ENCODE results near the gene ZGPAT.

ZGPAT gene

GRCh38 chr20:63741354-63741675 is 33.5 kb downstream of the ZGPAT start:
- no peak for DNase-seq (ENCODE audit: low spot score)

GRCh38 chr20:63741676-63742380 is 34.0 kb downstream of the ZGPAT start:
- peak overlapping the region; percentile 96 for H3K23ac ChIP-seq (ENCODE audit: low read depth, low read length, poor library complexity)
- WGBS, 2 donors (ENCODE audit: extremely low coverage in 2 of 2, insufficient read length in 2 of 2, insufficient replicate concordance in 1 of 2): no CpG with 5 or more reads among the region's 30 CpGs
- no peak overlapping the region for H4K91ac ChIP-seq (ENCODE audit: low read depth, low read length, poor library complexity)
- peak overlapping the region; percentile 98 for H2BK5ac ChIP-seq (ENCODE audit: low read length)
- H3K9ac ChIP-seq (ENCODE audit: low read depth, low read length, poor library complexity): peak overlapping the region; percentile 21
- peaks cover 10 to 20% of the 10 kb centered on the region in 2 donors for H3K4me1 ChIP-seq (ENCODE audit: control insufficient read depth in 2 of 2, insufficient read depth in 1 of 2, low read depth in 1 of 2, low read length in 2 of 2)
- H3K4me2 ChIP-seq (ENCODE audit: insufficient read depth, low read length, poor library complexity, severe bottlenecking): peak overlapping the region; percentile 89
- H2BK15ac ChIP-seq (ENCODE audit: low read length): peak overlapping the region; percentile 6
- no peak overlapping the region for H2AFZ ChIP-seq (ENCODE audit: low read length)
- peak overlapping the region; percentile 100 for H2AK5ac ChIP-seq (ENCODE audit: low read depth, low read length)
- peak overlapping the region in 1 of 2 donors; percentile 69 for H3K4me3 ChIP-seq (ENCODE audit: low read length in 2 of 2)
- H3K14ac ChIP-seq (ENCODE audit: low read length): no peak overlapping the region
- no peak overlapping the region for H2BK120ac ChIP-seq (ENCODE audit: low read depth, low read length)
- no peak overlapping the region for H2BK12ac ChIP-seq (ENCODE audit: low read length)
- H3K27ac ChIP-seq (replicated peaks; ENCODE audit: low read length): no peak overlapping the region
- no peak overlapping the region for H3K4ac ChIP-seq (ENCODE audit: low read length)
- DNase-seq (ENCODE audit: low spot score): no peak
- H3K36me3 ChIP-seq (replicated peaks in 1 of 2; ENCODE audit: control insufficient read depth in 2 of 2, insufficient read depth in 2 of 2, low read length in 2 of 2): peaks cover 10 to 57% of the 10 kb centered on the region in 2 donors
- peaks cover 21% of the 10 kb centered on the region for H3K79me1 ChIP-seq (ENCODE audit: low read depth, low read length)
- no peaks in the 10 kb centered on the region for H3K27me3 ChIP-seq (ENCODE audit: control insufficient read depth in 3 of 3, insufficient read depth in 3 of 3, low read depth in 1 of 3, low read length in 3 of 3)
- H4K8ac ChIP-seq (ENCODE audit: low read depth, low read length): no peak overlapping the region
- H3K18ac ChIP-seq (ENCODE audit: low read length): peak overlapping the region; percentile 97
- no peaks in the 10 kb centered on the region for H3K9me3 ChIP-seq (replicated peaks in 1 of 2; ENCODE audit: control insufficient read depth in 2 of 2, insufficient read depth in 1 of 2, low read depth in 1 of 2, low read length in 2 of 2)

More at GRCh38 chr20:63741354-63741675, 33.5 kb downstream of the ZGPAT start:
- Histone ChIP-seq H2BK5ac (ENCODE audit: low read length) (peak overlapping the region; percentile 98), H3K36me3 (replicated peaks in 1 of 2; ENCODE audit: control insufficient read depth in 2 of 2, insufficient read depth in 2 of 2, low read length in 2 of 2) (peaks cover 10 to 57% of the 10 kb centered on the region in 2 donors), H3K79me1 (ENCODE audit: low read depth, low read length) (peaks cover 18% of the 10 kb centered on the region), H3K18ac (ENCODE audit: low read length) (peak overlapping the region; percentile 97), H4K8ac (ENCODE audit: low read depth, low read length) (no peak overlapping the region), H3K23ac (ENCODE audit: low read depth, low read length, poor library complexity) (peak overlapping the region; percentile 85), H3K4me1 (ENCODE audit: control insufficient read depth in 2 of 2, insufficient read depth in 1 of 2, low read depth in 1 of 2, low read length in 2 of 2) (peaks cover 10 to 20% of the 10 kb centered on the region in 2 donors), H3K9me3 (replicated peaks in 1 of 2; ENCODE audit: control insufficient read depth in 2 of 2, insufficient read depth in 1 of 2, low read depth in 1 of 2, low read length in 2 of 2) (no peaks in the 10 kb centered on the region), H2AK5ac (ENCODE audit: low read depth, low read length) (peak overlapping the region; percentile 100), H3K4ac (ENCODE audit: low read length) (no peak overlapping the region), H2BK12ac (ENCODE audit: low read length) (no peak overlapping the region), H3K4me2 (ENCODE audit: insufficient read depth, low read length, poor library complexity, severe bottlenecking) (peak overlapping the region; percentile 89), H2AFZ (ENCODE audit: low read length) (no peak overlapping the region), H3K4me3 (ENCODE audit: low read length in 2 of 2) (peak overlapping the region in 1 of 2 donors; percentile 69), H3K27ac (replicated peaks; ENCODE audit: low read length) (peak overlapping the region; percentile 94), H3K9ac (ENCODE audit: low read depth, low read length, poor library complexity) (peak overlapping the region; percentile 97), H4K91ac (ENCODE audit: low read depth, low read length, poor library complexity) (no peak overlapping the region), H2BK15ac (ENCODE audit: low read length) (peak overlapping the region; percentile 67), H3K14ac (ENCODE audit: low read length) (no peak overlapping the region), H3K27me3 (ENCODE audit: control insufficient read depth in 3 of 3, insufficient read depth in 3 of 3, low read depth in 1 of 3, low read length in 3 of 3) (no peaks in the 10 kb centered on the region), H2BK120ac (ENCODE audit: low read depth, low read length) (no peak overlapping the region)
- WGBS, 2 donors (ENCODE audit: extremely low coverage in 2 of 2, insufficient read length in 2 of 2, insufficient replicate concordance in 1 of 2): no CpG with 5 or more reads among the region's 6 CpGs

GRCh38 chr20:63742381-63743024 is 34.7 kb downstream of the ZGPAT start:
- no peaks in the 10 kb centered on the region for H3K27me3 ChIP-seq (ENCODE audit: control insufficient read depth in 3 of 3, insufficient read depth in 3 of 3, low read depth in 1 of 3, low read length in 3 of 3)
- peak overlapping the region; percentile 22 for H3K27ac ChIP-seq (replicated peaks; ENCODE audit: low read length)
- H3K9me3 ChIP-seq (replicated peaks in 1 of 2; ENCODE audit: control insufficient read depth in 2 of 2, insufficient read depth in 1 of 2, low read depth in 1 of 2, low read length in 2 of 2): no peaks in the 10 kb centered on the region
- H3K23ac ChIP-seq (ENCODE audit: low read depth, low read length, poor library complexity): peak overlapping the region; percentile 96
- H2BK12ac ChIP-seq (ENCODE audit: low read length): peak overlapping the region; percentile 10
- H3K36me3 ChIP-seq (replicated peaks in 1 of 2; ENCODE audit: control insufficient read depth in 2 of 2, insufficient read depth in 2 of 2, low read length in 2 of 2): peaks cover 10 to 57% of the 10 kb centered on the region in 2 donors
- no peak overlapping the region for H3K4me2 ChIP-seq (ENCODE audit: insufficient read depth, low read length, poor library complexity, severe bottlenecking)
- DNase-seq (ENCODE audit: low spot score): no peak
- H2AK5ac ChIP-seq (ENCODE audit: low read depth, low read length): peak overlapping the region; percentile 90
- H3K4me1 ChIP-seq (ENCODE audit: control insufficient read depth in 2 of 2, insufficient read depth in 1 of 2, low read depth in 1 of 2, low read length in 2 of 2): peaks cover 10 to 16% of the 10 kb centered on the region in 2 donors
- WGBS, 2 donors (ENCODE audit: extremely low coverage in 2 of 2, insufficient read length in 2 of 2, insufficient replicate concordance in 1 of 2): no CpG with 5 or more reads among the region's 37 CpGs
- H3K4ac ChIP-seq (ENCODE audit: low read length): no peak overlapping the region
- H3K4me3 ChIP-seq (ENCODE audit: low read length in 2 of 2): peak overlapping the region in 1 of 2 donors; percentile 6
- H4K91ac ChIP-seq (ENCODE audit: low read depth, low read length, poor library complexity): no peak overlapping the region
- peaks cover 19% of the 10 kb centered on the region for H3K79me1 ChIP-seq (ENCODE audit: low read depth, low read length)
- H3K18ac ChIP-seq (ENCODE audit: low read length): no peak overlapping the region
- H3K14ac ChIP-seq (ENCODE audit: low read length): peak overlapping the region; percentile 21
- no peak overlapping the region for H2BK15ac ChIP-seq (ENCODE audit: low read length)
- no peak overlapping the region for H3K9ac ChIP-seq (ENCODE audit: low read depth, low read length, poor library complexity)
- H2BK5ac ChIP-seq (ENCODE audit: low read length): no peak overlapping the region
- H2BK120ac ChIP-seq (ENCODE audit: low read depth, low read length): no peak overlapping the region
- no peak overlapping the region for H4K8ac ChIP-seq (ENCODE audit: low read depth, low read length)
- H2AFZ ChIP-seq (ENCODE audit: low read length): no peak overlapping the region

GRCh38 chr20:63743210-63743970 is 35.6 kb downstream of the ZGPAT start:
- H3K4me3 ChIP-seq (ENCODE audit: low read length in 2 of 2): no peak overlapping the region
- no peak overlapping the region for H2BK12ac ChIP-seq (ENCODE audit: low read length)
- H3K36me3 ChIP-seq (replicated peaks in 1 of 2; ENCODE audit: control insufficient read depth in 2 of 2, insufficient read depth in 2 of 2, low read length in 2 of 2): peaks cover 10 to 57% of the 10 kb centered on the region in 2 donors
- H4K91ac ChIP-seq (ENCODE audit: low read depth, low read length, poor library complexity): no peak overlapping the region
- no peak for DNase-seq (ENCODE audit: low spot score)
- peaks cover 8 to 10% of the 10 kb centered on the region in 2 donors for H3K4me1 ChIP-seq (ENCODE audit: control insufficient read depth in 2 of 2, insufficient read depth in 1 of 2, low read depth in 1 of 2, low read length in 2 of 2)
- H4K8ac ChIP-seq (ENCODE audit: low read depth, low read length): no peak overlapping the region
- H3K9ac ChIP-seq (ENCODE audit: low read depth, low read length, poor library complexity): no peak overlapping the region
- no peak overlapping the region for H2BK5ac ChIP-seq (ENCODE audit: low read length)
- no peak overlapping the region for H3K27ac ChIP-seq (replicated peaks; ENCODE audit: low read length)
- no peak overlapping the region for H3K23ac ChIP-seq (ENCODE audit: low read depth, low read length, poor library complexity)
- no peak overlapping the region for H2AK5ac ChIP-seq (ENCODE audit: low read depth, low read length)
- no peak overlapping the region for H2AFZ ChIP-seq (ENCODE audit: low read length)
- peaks cover 17% of the 10 kb centered on the region for H3K79me1 ChIP-seq (ENCODE audit: low read depth, low read length)
- no peak overlapping the region for H3K14ac ChIP-seq (ENCODE audit: low read length)
- no peaks in the 10 kb centered on the region for H3K9me3 ChIP-seq (replicated peaks in 1 of 2; ENCODE audit: control insufficient read depth in 2 of 2, insufficient read depth in 1 of 2, low read depth in 1 of 2, low read length in 2 of 2)
- H3K18ac ChIP-seq (ENCODE audit: low read length): no peak overlapping the region
- H3K27me3 ChIP-seq (ENCODE audit: control insufficient read depth in 3 of 3, insufficient read depth in 3 of 3, low read depth in 1 of 3, low read length in 3 of 3): no peaks in the 10 kb centered on the region
- H3K4ac ChIP-seq (ENCODE audit: low read length): no peak overlapping the region
- no peak overlapping the region for H2BK120ac ChIP-seq (ENCODE audit: low read depth, low read length)
- no peak overlapping the region for H3K4me2 ChIP-seq (ENCODE audit: insufficient read depth, low read length, poor library complexity, severe bottlenecking)
- no CpG with 5 or more reads among the region's 31 CpGs for WGBS, 2 donors (ENCODE audit: extremely low coverage in 2 of 2, insufficient read length in 2 of 2, insufficient replicate concordance in 1 of 2)
- H2BK15ac ChIP-seq (ENCODE audit: low read length): no peak overlapping the region

All from neuronal stem cell (in vitro differentiated cells).